ENCODE results near the gene SLC16A3.

The SLC16A3 gene

GRCh38 chr17:82214012-82214628 lies 14.7 kb upstream of the SLC16A3 start:
- no peak overlapping the region for H3K18ac ChIP-seq (ENCODE audit: low read length)
- H3K4me2 ChIP-seq (ENCODE audit: low read length): no peak overlapping the region
- no peak overlapping the region for H3K4me3 ChIP-seq (ENCODE audit: low read depth, low read length)
- H4K8ac ChIP-seq (ENCODE audit: low read depth, low read length): no peak overlapping the region
- H2BK12ac ChIP-seq (ENCODE audit: low read length): no peak overlapping the region
- no peaks in the 10 kb centered on the region for H3K27me3 ChIP-seq (ENCODE audit: insufficient read depth, low read length)
- peaks cover 30% of the 10 kb centered on the region for H3K79me1 ChIP-seq (ENCODE audit: low read length)
- no peak overlapping the region for H2BK120ac ChIP-seq (ENCODE audit: insufficient read depth, low read length, poor library complexity)
- DNase-seq: no peak
- no peak overlapping the region for H2BK5ac ChIP-seq (ENCODE audit: low read depth, low read length, poor library complexity)
- no peak overlapping the region for H3K14ac ChIP-seq (ENCODE audit: low read length)
- H3K23ac ChIP-seq (ENCODE audit: low read length): no peak overlapping the region
- H3K9me3 ChIP-seq (ENCODE audit: insufficient read depth, low read depth, low read length): no peaks in the 10 kb centered on the region
- no CpG with 5 or more reads among the region's 11 CpGs for WGBS (ENCODE audit: extremely low coverage, insufficient coverage, insufficient read length)
- H3K27ac ChIP-seq (ENCODE audit: low read depth, low read length): no peak overlapping the region
- no peak overlapping the region for H3K4ac ChIP-seq (ENCODE audit: low read depth, low read length)
- H3K79me2 ChIP-seq (ENCODE audit: control insufficient read depth, insufficient read depth, low read length, poor library complexity): peaks cover 8% of the 10 kb centered on the region
- no peak overlapping the region for H4K91ac ChIP-seq (ENCODE audit: low read depth, low read length)
- H3K4me1 ChIP-seq (ENCODE audit: control insufficient read depth in 1 of 2, insufficient read depth in 2 of 2, low read length in 2 of 2): peaks cover 23 to 29% of the 10 kb centered on the region in 2 experiments
- H4K12ac ChIP-seq (ENCODE audit: low read depth, low read length): no peak overlapping the region
- H3K36me3 ChIP-seq (ENCODE audit: control insufficient read depth in 1 of 2, insufficient read depth in 2 of 2, low read length in 2 of 2): no peaks in the 10 kb centered on the region
- no peak overlapping the region for H2AFZ ChIP-seq (ENCODE audit: insufficient read depth, low read length, poor library complexity)
- H2AK5ac ChIP-seq (ENCODE audit: low read length): no peak overlapping the region
- H3K9ac ChIP-seq (ENCODE audit: low read length): no peak overlapping the region

GRCh38 chr17:82215095-82215971 lies 13.5 kb upstream of the SLC16A3 start:
- H3K9me3 ChIP-seq (ENCODE audit: insufficient read depth, low read depth, low read length): no peaks in the 10 kb centered on the region
- H3K4me3 ChIP-seq (ENCODE audit: low read depth, low read length): no peak overlapping the region
- no peak overlapping the region for H3K4ac ChIP-seq (ENCODE audit: low read depth, low read length)
- H4K91ac ChIP-seq (ENCODE audit: low read depth, low read length): peak overlapping the region; percentile 97
- peak overlapping the region; percentile 56 for H2BK12ac ChIP-seq (ENCODE audit: low read length)
- no peak overlapping the region for H3K14ac ChIP-seq (ENCODE audit: low read length)
- no peak overlapping the region for H2BK5ac ChIP-seq (ENCODE audit: low read depth, low read length, poor library complexity)
- peak; percentile 68 to 76 for DNase-seq
- H3K27me3 ChIP-seq (ENCODE audit: insufficient read depth, low read length): no peaks in the 10 kb centered on the region
- H3K9ac ChIP-seq (ENCODE audit: low read length): no peak overlapping the region
- H2BK120ac ChIP-seq (ENCODE audit: insufficient read depth, low read length, poor library complexity): no peak overlapping the region
- peak overlapping the region; percentile 30 for H2AK5ac ChIP-seq (ENCODE audit: low read length)
- peaks cover 30% of the 10 kb centered on the region for H3K79me1 ChIP-seq (ENCODE audit: low read length)
- peaks cover 23 to 29% of the 10 kb centered on the region in 2 experiments for H3K4me1 ChIP-seq (ENCODE audit: control insufficient read depth in 1 of 2, insufficient read depth in 2 of 2, low read length in 2 of 2)
- H3K27ac ChIP-seq (ENCODE audit: low read depth, low read length): no peak overlapping the region
- H3K4me2 ChIP-seq (ENCODE audit: low read length): no peak overlapping the region
- H4K12ac ChIP-seq (ENCODE audit: low read depth, low read length): peak overlapping the region; percentile 25
- no peak overlapping the region for H2AFZ ChIP-seq (ENCODE audit: insufficient read depth, low read length, poor library complexity)
- no peak overlapping the region for H3K18ac ChIP-seq (ENCODE audit: low read length)
- no peak overlapping the region for H4K8ac ChIP-seq (ENCODE audit: low read depth, low read length)
- H3K23ac ChIP-seq (ENCODE audit: low read length): no peak overlapping the region
- no CpG with 5 or more reads among the region's 25 CpGs for WGBS (ENCODE audit: extremely low coverage, insufficient coverage, insufficient read length)
- H3K36me3 ChIP-seq (ENCODE audit: control insufficient read depth in 1 of 2, insufficient read depth in 2 of 2, low read length in 2 of 2): no peaks in the 10 kb centered on the region
- H3K79me2 ChIP-seq (ENCODE audit: control insufficient read depth, insufficient read depth, low read length, poor library complexity): peaks cover 8% of the 10 kb centered on the region

- Histone ChIP-seq H3K79me2 (ENCODE audit: control insufficient read depth, insufficient read depth, low read length, poor library complexity) (peaks cover 8% of the 10 kb centered on the region), H2AFZ (ENCODE audit: insufficient read depth, low read length, poor library complexity) (no peak overlapping the region), H4K12ac (ENCODE audit: low read depth, low read length) (no peak overlapping the region), H3K18ac (ENCODE audit: low read length) (no peak overlapping the region), H3K4me1 (ENCODE audit: control insufficient read depth in 1 of 2, insufficient read depth in 2 of 2, low read length in 2 of 2) (peaks cover 23 to 29% of the 10 kb centered on the region in 2 experiments), H3K27ac (ENCODE audit: low read depth, low read length) (no peak overlapping the region), H4K91ac (ENCODE audit: low read depth, low read length) (peak overlapping the region; percentile 97), H3K27me3 (ENCODE audit: insufficient read depth, low read length) (no peaks in the 10 kb centered on the region), H2BK120ac (ENCODE audit: insufficient read depth, low read length, poor library complexity) (peak overlapping the region; percentile 5), H3K9ac (ENCODE audit: low read length) (no peak overlapping the region), H2BK12ac (ENCODE audit: low read length) (peak overlapping the region; percentile 93), H4K8ac (ENCODE audit: low read depth, low read length) (no peak overlapping the region), H3K4me3 (ENCODE audit: low read depth, low read length) (no peak overlapping the region), H2AK5ac (ENCODE audit: low read length) (peak overlapping the region; percentile 8), H3K36me3 (ENCODE audit: control insufficient read depth in 1 of 2, insufficient read depth in 2 of 2, low read length in 2 of 2) (no peaks in the 10 kb centered on the region), H3K23ac (ENCODE audit: low read length) (no peak overlapping the region), H3K14ac (ENCODE audit: low read length) (peak overlapping the region; percentile 59), H3K4me2 (ENCODE audit: low read length) (no peak overlapping the region), H3K4ac (ENCODE audit: low read depth, low read length) (no peak overlapping the region), H2BK5ac (ENCODE audit: low read depth, low read length, poor library complexity) (peak overlapping the region; percentile 5), H3K9me3 (ENCODE audit: insufficient read depth, low read depth, low read length) (no peaks in the 10 kb centered on the region), H3K79me1 (ENCODE audit: low read length) (peaks cover 30% of the 10 kb centered on the region)
- DNase-seq: no peak
- no CpG with 5 or more reads among the region's 12 CpGs for WGBS (ENCODE audit: extremely low coverage, insufficient coverage, insufficient read length)
These were observed 12.9 kb upstream of the SLC16A3 start for GRCh38 chr17:82215972-82216300.

- no CpG with 5 or more reads among the region's 17 CpGs for WGBS (ENCODE audit: extremely low coverage, insufficient coverage, insufficient read length)
- Histone ChIP-seq H3K4ac (ENCODE audit: low read depth, low read length) (peak overlapping the region; percentile 41), H4K91ac (ENCODE audit: low read depth, low read length) (peak overlapping the region; percentile 97), H3K27me3 (ENCODE audit: insufficient read depth, low read length) (no peaks in the 10 kb centered on the region), H2AFZ (ENCODE audit: insufficient read depth, low read length, poor library complexity) (no peak overlapping the region), H3K27ac (ENCODE audit: low read depth, low read length) (peak overlapping the region; percentile 42), H3K79me2 (ENCODE audit: control insufficient read depth, insufficient read depth, low read length, poor library complexity) (peaks cover 8% of the 10 kb centered on the region), H3K36me3 (ENCODE audit: control insufficient read depth in 1 of 2, insufficient read depth in 2 of 2, low read length in 2 of 2) (no peaks in the 10 kb centered on the region), H3K4me2 (ENCODE audit: low read length) (no peak overlapping the region), H3K9me3 (ENCODE audit: insufficient read depth, low read depth, low read length) (no peaks in the 10 kb centered on the region), H3K79me1 (ENCODE audit: low read length) (peaks cover 30% of the 10 kb centered on the region), H3K23ac (ENCODE audit: low read length) (no peak overlapping the region), H4K8ac (ENCODE audit: low read depth, low read length) (peak overlapping the region; percentile 75), H3K4me1 (ENCODE audit: control insufficient read depth in 1 of 2, insufficient read depth in 2 of 2, low read length in 2 of 2) (peaks cover 23 to 28% of the 10 kb centered on the region in 2 experiments), H2BK120ac (ENCODE audit: insufficient read depth, low read length, poor library complexity) (peak overlapping the region; percentile 87), H3K9ac (ENCODE audit: low read length) (no peak overlapping the region), H2BK12ac (ENCODE audit: low read length) (peak overlapping the region; percentile 93), H2BK5ac (ENCODE audit: low read depth, low read length, poor library complexity) (peak overlapping the region; percentile 58), H4K12ac (ENCODE audit: low read depth, low read length) (peak overlapping the region; percentile 6), H3K18ac (ENCODE audit: low read length) (peak overlapping the region; percentile 51), H3K14ac (ENCODE audit: low read length) (peak overlapping the region; percentile 59), H3K4me3 (ENCODE audit: low read depth, low read length) (no peak overlapping the region), H2AK5ac (ENCODE audit: low read length) (peak overlapping the region; percentile 90)
- DNase-seq: peak; percentile 74 to 77
These were observed 12.3 kb upstream of the SLC16A3 start for GRCh38 chr17:82216301-82217119.

Measured in trophoblast cell (in vitro differentiated cells and primary cell).